OCI-LY7 (cell line): ENCODE data around the gene BRCA1. TPM values are rescaled to one million over a fixed set of nuclear protein-coding genes. Genes with fewer than 3 reads are reported as not detected.

Source experiments
- BruUV-seq: library from RNA; stranded (reverse); fragments of 400-500 nt; replicated peaks from 2 replicates; lab custom pipeline; 2021; lab: Mats Ljungman, UMichigan
- CTCF ChIA-PET: fragments of 300-600 bp; sonication (Branson Sonifier 250); formaldehyde crosslinking; loops from one replicate; lab custom pipeline; 2022; ENCODE audit warnings: antibody characterized with exemption; ENCODE audit not compliant: unreplicated experiment; lab: Charles Lee
- POLR2A ChIA-PET: fragments of 300-600 bp; sonication (Branson Sonifier 250); formaldehyde crosslinking; loops from one replicate; lab custom pipeline; 2022; ENCODE audit warnings: antibody characterized with exemption; lab: Charles Lee
- DNase-seq: peaks from one replicate; pipeline ENCODE4 v3.0.0-alpha.2; 2015; ENCODE audit warnings: low spot score
- H2AFZ ChIP-seq: fragments of 200-600 bp; sonication (generic), shearing (Covaris generic); 2 replicates; pipeline ENCODE4 v1.6.1; 2014; ENCODE audit warnings: mild to moderate bottlenecking, antibody characterized with exemption, low read length, moderate library complexity
- H3K27ac ChIP-seq: fragments of 200-600 bp; sonication (generic); 2 replicates; pipeline ENCODE4 v1.5.1; 2014; ENCODE audit warnings: mixed run types, low read depth, mild to moderate bottlenecking, moderate library complexity, low read length, inconsistent platforms; ENCODE audit not compliant: poor library complexity, severe bottlenecking
- H3K36me3 ChIP-seq: fragments of 200-600 bp; sonication (generic); 2 replicates; pipeline ENCODE4 v1.6.1; 2014; ENCODE audit warnings: mild to moderate bottlenecking, antibody characterized with exemption, low read length, moderate library complexity, mixed read lengths; ENCODE audit not compliant: insufficient read depth
- H3K4me1 ChIP-seq: fragments of 200-600 bp; sonication (generic); 2 replicates; pipeline ENCODE4 v1.5.1; 2014; ENCODE audit warnings: mild to moderate bottlenecking, low read length; ENCODE audit not compliant: insufficient read depth, poor library complexity, severe bottlenecking
- H3K4me2 ChIP-seq: fragments of 200-600 bp; sonication (generic); 2 replicates; pipeline ENCODE4 v1.6.1; 2014; ENCODE audit warnings: mild to moderate bottlenecking, low read length
- H3K4me3 ChIP-seq: fragments of 200-600 bp; sonication (generic); 2 replicates; pipeline ENCODE4 v1.5.1; 2014; ENCODE audit warnings: mild to moderate bottlenecking, low read depth, low read length; ENCODE audit not compliant: poor library complexity, severe bottlenecking
- H3K79me2 ChIP-seq: fragments of 200-600 bp; sonication (generic); 2 replicates; pipeline ENCODE4 v1.6.1; 2016; ENCODE audit warnings: low read depth, mild to moderate bottlenecking, low read length, moderate library complexity, mixed read lengths; ENCODE audit not compliant: insufficient read depth
- H3K9me2 ChIP-seq: fragments of 200-600 bp; sonication (generic); 2 replicates; pipeline ENCODE4 v1.6.1; 2016; ENCODE audit warnings: mild to moderate bottlenecking, low read length, mixed read lengths; ENCODE audit not compliant: insufficient read depth
- H3K9me3 ChIP-seq: fragments of 200-600 bp; sonication (generic); 2 replicates; pipeline ENCODE4 v1.6.1; 2014; ENCODE audit warnings: mild to moderate bottlenecking, mixed run types, low read length, mixed read lengths
- H4K20me1 ChIP-seq: fragments of 200-600 bp; sonication (generic); 2 replicates; pipeline ENCODE4 v1.6.1; 2014; ENCODE audit warnings: mild to moderate bottlenecking, antibody characterized with exemption, low read length, moderate library complexity, mixed read lengths; ENCODE audit not compliant: insufficient read depth
- EZH2phosphoT487 ChIP-seq: fragments of 200-600 bp; sonication (generic); IDR thresholded peaks from 2 replicates; pipeline ENCODE4 v1.6.1; 2018; ENCODE audit warnings: low read depth, borderline replicate concordance, mild to moderate bottlenecking, mixed run types, antibody characterized with exemption, low read length, moderate library complexity, mixed read lengths
- intact Hi-C: fragments of 100-400 bp; cut with micrococcal nuclease; formaldehyde crosslinking; loops from one replicate; pipeline ENCODE4 v1.10.0; 2022; ENCODE audit not compliant: unreplicated experiment
- total RNA-seq, 2 experiments: library from RNA; depleted of rRNA in 1 of 2; stranded (reverse); fragments of >200 nt in 1 of 2; shearing (Covaris generic) in 1 of 2; gene quantifications; 2 replicates each; pipeline ENCODE4 v1.2.3, GENCODE V29; 2014 to 2022
- TF ChIP-seq, protein P1 (sequence below): fragments of 200-600 bp; sonication (generic); conservative IDR thresholded peaks from 2 replicates; pipeline ENCODE4 v1.5.1; 2014; ENCODE audit warnings: mild to moderate bottlenecking, antibody characterized with exemption, low read length, moderate library complexity, mixed read lengths

The BRCA1 gene
- total RNA-seq, 2 experiments from 2014 or later = 112 to 135 TPM

DNA sequence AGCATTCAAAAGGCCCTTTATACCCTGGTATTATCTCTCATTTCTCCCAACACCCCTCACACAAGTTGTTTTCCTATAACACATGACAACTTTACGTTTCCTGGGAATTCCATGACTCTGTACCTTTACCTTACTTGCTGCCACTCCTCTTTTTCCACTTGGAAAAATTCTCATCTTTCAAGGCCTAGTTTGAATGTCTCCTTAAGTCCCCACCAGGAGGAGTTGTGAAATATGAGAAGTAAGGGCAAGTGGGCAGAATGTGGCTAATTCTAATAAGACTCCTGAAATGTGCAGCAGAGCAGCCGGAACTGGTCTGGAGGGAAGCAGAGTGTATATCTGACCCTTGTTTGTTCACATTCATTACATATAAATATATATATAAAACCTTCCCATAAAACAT is 39.7 kb downstream of the BRCA1 start:
- intact Hi-C loops = no loop called here
- H3K4me2 ChIP-seq = no peak overlapping the region
- H3K36me3 ChIP-seq = peaks cover 91% of the 10 kb centered on the region
- TF ChIP-seq EZH2phosphoT487 = no peak
- TSS peak; percentile 11 for BruUV-seq
- ChIA-PET CTCF (no interaction called here), POLR2A (no interaction called here)
- no peak for DNase-seq
- H3K27ac ChIP-seq = no peak overlapping the region
- no peak overlapping the region for H2AFZ ChIP-seq
- no peaks in the 10 kb centered on the region for H4K20me1 ChIP-seq
- no peaks in the 10 kb centered on the region for H3K9me2 ChIP-seq
- H3K79me2 ChIP-seq = no peaks in the 10 kb centered on the region
- H3K4me1 ChIP-seq = no peaks in the 10 kb centered on the region
- no peak overlapping the region for H3K4me3 ChIP-seq
- H3K9me3 ChIP-seq = no peaks in the 10 kb centered on the region

DNA sequence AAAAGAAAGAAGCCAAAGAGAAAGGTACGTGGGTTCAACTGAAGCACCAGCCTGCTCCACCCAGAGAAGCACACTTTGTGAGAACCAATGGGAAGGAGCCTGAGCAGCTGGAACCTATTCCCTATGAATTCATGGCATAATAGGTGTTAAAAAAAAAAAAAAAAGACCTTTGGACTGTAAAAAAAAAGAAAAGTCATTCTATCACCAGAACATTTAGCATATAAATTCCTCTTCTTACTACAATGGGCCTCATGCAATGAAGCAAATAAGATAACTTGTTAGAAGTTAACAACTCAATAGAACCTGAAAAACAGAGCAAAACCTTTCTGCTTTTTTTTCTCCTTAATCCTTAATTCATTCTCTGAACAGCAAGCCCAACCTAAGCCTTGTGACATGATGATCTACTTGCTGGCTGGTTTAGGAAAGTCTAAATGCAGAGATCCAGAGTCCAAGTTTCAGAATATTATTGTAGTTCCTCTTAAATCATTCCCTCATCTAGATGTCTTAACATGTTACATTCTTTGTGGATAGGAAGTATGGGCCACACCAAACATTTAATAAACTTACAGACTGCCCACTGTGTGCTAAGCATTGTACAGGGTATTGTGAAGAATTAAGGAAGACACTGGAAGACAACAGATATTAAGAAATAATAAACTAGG is 45.4 kb downstream of the BRCA1 start:
- H3K4me3 ChIP-seq = no peak overlapping the region
- no peak overlapping the region for H2AFZ ChIP-seq
- H3K4me2 ChIP-seq = no peak overlapping the region
- POLR2A ChIA-PET = no interaction called here
- no peaks in the 10 kb centered on the region for H4K20me1 ChIP-seq
- no peaks in the 10 kb centered on the region for H3K9me3 ChIP-seq
- CTCF ChIA-PET = no interaction called here
- H3K79me2 ChIP-seq = no peaks in the 10 kb centered on the region
- H3K27ac ChIP-seq = no peak overlapping the region
- no peak for TF ChIP-seq EZH2phosphoT487
- TF ChIP-seq, protein P1, sequence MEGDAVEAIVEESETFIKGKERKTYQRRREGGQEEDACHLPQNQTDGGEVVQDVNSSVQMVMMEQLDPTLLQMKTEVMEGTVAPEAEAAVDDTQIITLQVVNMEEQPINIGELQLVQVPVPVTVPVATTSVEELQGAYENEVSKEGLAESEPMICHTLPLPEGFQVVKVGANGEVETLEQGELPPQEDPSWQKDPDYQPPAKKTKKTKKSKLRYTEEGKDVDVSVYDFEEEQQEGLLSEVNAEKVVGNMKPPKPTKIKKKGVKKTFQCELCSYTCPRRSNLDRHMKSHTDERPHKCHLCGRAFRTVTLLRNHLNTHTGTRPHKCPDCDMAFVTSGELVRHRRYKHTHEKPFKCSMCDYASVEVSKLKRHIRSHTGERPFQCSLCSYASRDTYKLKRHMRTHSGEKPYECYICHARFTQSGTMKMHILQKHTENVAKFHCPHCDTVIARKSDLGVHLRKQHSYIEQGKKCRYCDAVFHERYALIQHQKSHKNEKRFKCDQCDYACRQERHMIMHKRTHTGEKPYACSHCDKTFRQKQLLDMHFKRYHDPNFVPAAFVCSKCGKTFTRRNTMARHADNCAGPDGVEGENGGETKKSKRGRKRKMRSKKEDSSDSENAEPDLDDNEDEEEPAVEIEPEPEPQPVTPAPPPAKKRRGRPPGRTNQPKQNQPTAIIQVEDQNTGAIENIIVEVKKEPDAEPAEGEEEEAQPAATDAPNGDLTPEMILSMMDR = no peak
- H3K9me2 ChIP-seq = no peaks in the 10 kb centered on the region
- intact Hi-C loops = no loop called here
- DNase-seq = no peak
- BruUV-seq = no TSS peak
- H3K4me1 ChIP-seq = no peaks in the 10 kb centered on the region
- H3K36me3 ChIP-seq = peaks cover 88% of the 10 kb centered on the region

DNA sequence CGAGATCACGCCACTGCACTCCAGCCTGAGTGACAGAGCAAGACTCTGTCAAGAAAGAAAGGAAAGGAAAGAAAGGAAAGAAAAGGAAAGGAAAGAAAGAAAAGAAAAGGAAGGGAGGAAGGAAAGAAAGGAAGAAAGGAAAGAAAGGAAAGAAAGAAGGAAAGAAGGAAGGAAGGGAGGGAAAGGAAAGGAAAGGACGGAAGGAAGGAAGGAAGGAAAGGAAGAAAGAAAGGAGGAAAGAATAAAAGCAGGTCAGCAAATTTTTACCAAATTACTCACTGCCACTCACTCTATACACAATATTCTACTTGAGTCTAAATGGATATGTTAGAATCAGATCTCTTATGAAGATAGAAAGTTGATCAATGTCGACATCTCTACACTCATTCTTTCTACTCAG is 50.3 kb downstream of the BRCA1 start:
- Histone ChIP-seq H3K4me1 (no peaks in the 10 kb centered on the region), H3K9me3 (no peaks in the 10 kb centered on the region), H3K4me3 (no peak overlapping the region), H3K27ac (no peak overlapping the region), H3K79me2 (no peaks in the 10 kb centered on the region), H3K9me2 (no peaks in the 10 kb centered on the region), H4K20me1 (no peaks in the 10 kb centered on the region), H3K36me3 (peaks cover 87% of the 10 kb centered on the region), H2AFZ (no peak overlapping the region), H3K4me2 (no peak overlapping the region)
- no peak for DNase-seq
- TF ChIP-seq, protein P1 = no peak
- no peak for TF ChIP-seq EZH2phosphoT487
- BruUV-seq = no TSS peak
- intact Hi-C loops = no loop called here
- ChIA-PET POLR2A (interaction anchor here (0.5 to 0.8 kb wide), 2 partner anchors 16 to 97 kb away, joined by 3 to 4 read pairs; no protein-coding TSS in a partner anchor), CTCF (no interaction called here)
